ENCODE measurements around the gene WASHC2A. TPM values are rescaled to one million over a fixed set of nuclear protein-coding genes. Genes with fewer than 3 reads are reported as not detected.

Gene WASHC2A, protein sequence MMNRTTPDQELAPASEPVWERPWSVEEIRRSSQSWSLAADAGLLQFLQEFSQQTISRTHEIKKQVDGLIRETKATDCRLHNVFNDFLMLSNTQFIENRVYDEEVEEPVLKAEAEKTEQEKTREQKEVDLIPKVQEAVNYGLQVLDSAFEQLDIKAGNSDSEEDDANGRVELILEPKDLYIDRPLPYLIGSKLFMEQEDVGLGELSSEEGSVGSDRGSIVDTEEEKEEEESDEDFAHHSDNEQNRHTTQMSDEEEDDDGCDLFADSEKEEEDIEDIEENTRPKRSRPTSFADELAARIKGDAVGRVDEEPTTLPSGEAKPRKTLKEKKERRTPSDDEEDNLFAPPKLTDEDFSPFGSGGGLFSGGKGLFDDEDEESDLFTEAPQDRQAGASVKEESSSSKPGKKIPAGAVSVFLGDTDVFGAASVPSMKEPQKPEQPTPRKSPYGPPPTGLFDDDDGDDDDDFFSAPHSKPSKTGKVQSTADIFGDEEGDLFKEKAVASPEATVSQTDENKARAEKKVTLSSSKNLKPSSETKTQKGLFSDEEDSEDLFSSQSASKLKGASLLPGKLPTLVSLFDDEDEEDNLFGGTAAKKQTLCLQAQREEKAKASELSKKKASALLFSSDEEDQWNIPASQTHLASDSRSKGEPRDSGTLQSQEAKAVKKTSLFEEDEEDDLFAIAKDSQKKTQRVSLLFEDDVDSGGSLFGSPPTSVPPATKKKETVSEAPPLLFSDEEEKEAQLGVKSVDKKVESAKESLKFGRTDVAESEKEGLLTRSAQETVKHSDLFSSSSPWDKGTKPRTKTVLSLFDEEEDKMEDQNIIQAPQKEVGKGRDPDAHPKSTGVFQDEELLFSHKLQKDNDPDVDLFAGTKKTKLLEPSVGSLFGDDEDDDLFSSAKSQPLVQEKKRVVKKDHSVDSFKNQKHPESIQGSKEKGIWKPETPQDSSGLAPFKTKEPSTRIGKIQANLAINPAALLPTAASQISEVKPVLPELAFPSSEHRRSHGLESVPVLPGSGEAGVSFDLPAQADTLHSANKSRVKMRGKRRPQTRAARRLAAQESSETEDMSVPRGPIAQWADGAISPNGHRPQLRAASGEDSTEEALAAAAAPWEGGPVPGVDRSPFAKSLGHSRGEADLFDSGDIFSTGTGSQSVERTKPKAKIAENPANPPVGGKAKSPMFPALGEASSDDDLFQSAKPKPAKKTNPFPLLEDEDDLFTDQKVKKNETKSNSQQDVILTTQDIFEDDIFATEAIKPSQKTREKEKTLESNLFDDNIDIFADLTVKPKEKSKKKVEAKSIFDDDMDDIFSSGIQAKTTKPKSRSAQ (N-terminal part only)
- 72.0 and 83.3 TPM in 2 replicates for total RNA-seq

DNA sequence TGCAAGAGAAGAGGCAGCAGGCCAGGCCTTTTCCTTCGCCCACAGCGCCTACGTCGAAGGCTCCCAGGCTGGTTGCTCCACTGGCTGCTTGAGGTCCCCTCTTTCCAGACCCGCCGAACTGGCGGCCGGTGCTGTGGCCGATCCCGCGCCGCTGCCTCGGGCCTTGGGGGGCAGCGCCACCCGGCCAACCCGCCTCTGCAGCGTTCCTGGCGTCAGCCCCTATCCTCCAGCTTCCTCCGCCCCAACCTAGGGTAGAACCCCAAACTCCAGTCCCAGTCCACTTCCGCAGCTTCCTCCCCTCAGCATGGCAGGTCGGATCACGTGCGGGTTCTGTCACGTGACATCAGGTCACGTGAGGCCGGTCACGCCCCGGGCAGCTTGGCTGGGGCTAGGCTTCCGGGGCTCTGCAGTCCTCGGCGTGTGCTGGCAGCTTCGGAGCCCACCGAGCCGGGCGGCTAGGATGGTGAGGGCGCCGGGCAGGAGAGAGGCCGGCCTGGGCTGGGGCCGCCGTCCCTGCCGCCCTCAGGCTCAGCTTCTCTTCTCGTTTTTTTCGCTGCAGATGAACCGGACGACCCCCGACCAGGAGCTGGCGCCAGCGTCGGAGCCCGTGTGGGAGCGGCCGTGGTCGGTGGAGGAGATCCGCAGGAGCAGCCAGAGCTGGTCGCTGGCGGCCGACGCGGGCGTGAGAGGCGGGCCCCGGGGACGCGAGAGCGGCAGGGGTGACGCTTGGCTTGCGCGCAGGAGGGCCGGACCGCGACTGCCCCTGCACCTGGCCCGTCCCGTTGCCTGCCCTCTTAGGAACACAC, at the start of gene WASHC2A:
TSS of gene WASHC2A (plus strand) at position 409 of the 806 bp plus-strand sequence. CDS start at position 461, 52 bp downstream.

Other genes starting within 250 kb of the WASHC2A start
- 39.4 and 39.9 TPM in 2 replicates for gene PARG, start 125.9 kb upstream of the WASHC2A start, total RNA-seq
- gene TIMM23B, start 125.9 kb upstream of the WASHC2A start, total RNA-seq: 18.7 and 22.2 TPM in 2 replicates
- 2.1 and 2.2 TPM in 2 replicates for gene AGAP6, start 79.5 kb upstream of the WASHC2A start, total RNA-seq
- 0.25 and 0.26 TPM in 2 replicates for gene ASAH2, start 183.6 kb downstream of the WASHC2A start, total RNA-seq

Measured in aortic smooth muscle cell (primary cell).